BJ (cell line): ENCODE data around the gene GUF1. TPM values are rescaled to one million over a fixed set of nuclear protein-coding genes. Genes with fewer than 3 reads are reported as not detected.
"Not testable (repeated sequence)": the region's sequence is repeated elsewhere in the genome, so short reads cannot be mapped to it uniquely, and the experiment has no call there.

Source experiments
- CTCF ChIA-PET: fragments of 350-600 bp; formaldehyde crosslinking; extraction: SDS; loops from one replicate; lab custom pipeline; 2021; ENCODE audit warnings: antibody characterized with exemption, inconsistent platforms; lab: Yijun Ruan, JAX
- POLR2A ChIA-PET: fragments of 300-600 bp; sonication (Branson Sonifier 250); formaldehyde crosslinking; extraction: SDS; loops from one replicate; lab custom pipeline; 2021; ENCODE audit warnings: antibody characterized with exemption; lab: Charles Lee
- DNase-seq: peaks from one replicate; pipeline ENCODE4 v3.0.0-alpha.2; 2011; ENCODE audit warnings: low read depth
- H3K27me3 ChIP-seq: 2 replicates; pipeline ENCODE4 v1.6.0; 2011; ENCODE audit warnings: low read length; ENCODE audit not compliant: control insufficient read depth, insufficient read depth
- H3K36me3 ChIP-seq: 2 replicates; pipeline ENCODE4 v1.5.1; 2011; ENCODE audit warnings: low read length; ENCODE audit not compliant: control insufficient read depth, insufficient read depth
- H3K4me3 ChIP-seq: 2 replicates; pipeline ENCODE4 v1.5.1; 2011; ENCODE audit warnings: low read depth, mild to moderate bottlenecking, control low read depth, low read length
- CTCF ChIP-seq: IDR thresholded peaks from 2 replicates; pipeline ENCODE4 v1.5.1; 2011; ENCODE audit warnings: low read depth, mild to moderate bottlenecking, control low read depth, inconsistent platforms, low read length, moderate library complexity; ENCODE audit not compliant: insufficient read depth
- polyA plus RNA-seq: library from polyadenylated mRNA; depleted of rRNA; stranded (reverse); fragments of >200 nt; gene quantifications from 2 replicates; pipeline ENCODE4 v1.2.3, GENCODE V29; 2011

GUF1 gene
- polyA plus RNA-seq, 1 experiment = 6.5 TPM

- H3K36me3 ChIP-seq = no peaks in the 10 kb centered on the region
- no peak overlapping the region for H3K4me3 ChIP-seq
- no peak for DNase-seq
- H3K27me3 ChIP-seq = no peaks in the 10 kb centered on the region
- no peak for TF ChIP-seq CTCF
- POLR2A ChIA-PET = no interaction called here
- CTCF ChIA-PET = no interaction called here
These were observed 43.8 kb downstream of the GUF1 start for GRCh38 chr4:44722001-44722400.

GRCh38 chr4:44725166-44725565, 46.9 kb downstream of the GUF1 start:
- no peak for TF ChIP-seq CTCF
- H3K27me3 ChIP-seq = no peaks in the 10 kb centered on the region
- H3K4me3 ChIP-seq = peak overlapping the region; percentile 75
- H3K36me3 ChIP-seq = no peaks in the 10 kb centered on the region
- CTCF ChIA-PET = no interaction called here
- POLR2A ChIA-PET = no interaction called here
- DNase-seq = no peak

- CTCF ChIA-PET = interaction anchor here (1.0 to 1.9 kb wide), 3 partner anchors 9 to 97 kb away, joined by 3 to 9 read pairs (median 3); partner anchors contain the start of gene GUF1
- TF ChIP-seq CTCF = no peak
- peak overlapping the region; percentile 75 for H3K4me3 ChIP-seq
- H3K27me3 ChIP-seq = no peaks in the 10 kb centered on the region
- no peak for DNase-seq
- POLR2A ChIA-PET = no interaction called here
- H3K36me3 ChIP-seq = no peaks in the 10 kb centered on the region
These were observed 47.5 kb downstream of the GUF1 start for GRCh38 chr4:44725726-44726037.

- POLR2A ChIA-PET = no interaction called here
- DNase-seq = peak; percentile 51
- Histone ChIP-seq H3K27me3 (no peaks in the 10 kb centered on the region), H3K4me3 (peak within 1 kb of the TSS; percentile 75), H3K36me3 (no peaks in the 10 kb centered on the region)
- TF ChIP-seq CTCF = peak; percentile 46
- CTCF ChIA-PET = interaction anchor here (1.0 to 1.9 kb wide), 5 partner anchors 9 to 98 kb away, joined by 3 to 9 read pairs (median 4); partner anchors contain the start of gene GUF1
These were observed 48.0 kb downstream of the GUF1 start, which contains the start of gene GNPDA2 for GRCh38 chr4:44726038-44726871. Gene GNPDA2 (minus strand): TSS chr4:44726556. CDS start chr4:44722207, 4,349 bp downstream.

GRCh38 chr4:44727471-44727870, 49.3 kb downstream of the GUF1 start:
- Histone ChIP-seq H3K4me3 (no peak overlapping the region), H3K27me3 (peaks cover 1% of the 10 kb centered on the region; the same call in 1 of the 2 replicates), H3K36me3 (no peaks in the 10 kb centered on the region)
- POLR2A ChIA-PET = no interaction called here
- DNase-seq = no peak
- CTCF ChIA-PET = interaction anchor here (1.3 to 1.9 kb wide), 3 partner anchors 10 to 49 kb away, joined by 4 to 9 read pairs (median 4); partner anchors contain the start of gene GUF1
- TF ChIP-seq CTCF = no peak

GRCh38 chr4:44728694-44729093, 50.5 kb downstream of the GUF1 start:
- H3K4me3 ChIP-seq, H3K36me3 ChIP-seq, POLR2A ChIA-PET, H3K27me3 ChIP-seq, DNase-seq: not testable (repeated sequence)
- CTCF ChIA-PET = interaction anchor here (0.8 kb wide), 1 partner anchor 20 kb away, joined by 3 read pairs; no protein-coding TSS in a partner anchor
